HepG2 (cell line): Measurements from ENCODE around the gene ZFP82. TPM values are rescaled to one million over a fixed set of nuclear protein-coding genes. Genes with fewer than 3 reads are reported as not detected.

Experiments
- ARNT2 ChIP-seq: sonication (generic); formaldehyde crosslinking; IDR thresholded peaks from 2 replicates; pipeline ENCODE4 v1.8.0; 2022; ENCODE audit warnings: mild to moderate bottlenecking, low read depth, missing genetic modification reagents, moderate library complexity
- ATM ChIP-seq: fragments of 450-650 bp; IDR thresholded peaks from 2 replicates; pipeline ENCODE4 v1.7.1; 2017; ENCODE audit warnings: mild to moderate bottlenecking, borderline replicate concordance
- ATRX ChIP-seq: sonication (generic); formaldehyde crosslinking; IDR thresholded peaks from 2 replicates; pipeline ENCODE4 v1.4.0; 2020; ENCODE audit warnings: missing genetic modification reagents, borderline replicate concordance
- BORCS8-MEF2B ChIP-seq: sonication (generic); formaldehyde crosslinking; IDR thresholded peaks from 2 replicates; pipeline ENCODE4 v1.8.0; 2022; ENCODE audit warnings: mild to moderate bottlenecking, missing genetic modification reagents
- CTCF ChIP-seq: sonication (generic); formaldehyde crosslinking; IDR thresholded peaks from 2 replicates; pipeline ENCODE4 v1.5.0; 2020; ENCODE audit warnings: mild to moderate bottlenecking, missing genetic modification reagents, moderate library complexity
- ELF3 ChIP-seq: IDR thresholded peaks from 2 replicates; pipeline ENCODE4 v1.6.1; 2016; ENCODE audit warnings: missing genetic modification reagents, missing compliant biosample characterization
- GATAD2A ChIP-seq: IDR thresholded peaks from 2 replicates; pipeline ENCODE4 v1.6.1; 2016
- HNF1B ChIP-seq: sonication (generic); formaldehyde crosslinking; IDR thresholded peaks from 2 replicates; pipeline ENCODE4 v1.5.1; 2020; ENCODE audit warnings: mild to moderate bottlenecking, moderate library complexity, missing genetic modification reagents
- IRF9 ChIP-seq: sonication (generic); formaldehyde crosslinking; IDR thresholded peaks from 2 replicates; pipeline ENCODE4 v1.8.0; 2022; ENCODE audit warnings: missing genetic modification reagents, mild to moderate bottlenecking, borderline replicate concordance
- MTF2 ChIP-seq: sonication (generic); formaldehyde crosslinking; IDR thresholded peaks from 2 replicates; pipeline ENCODE4 v1.5.0; 2020; ENCODE audit warnings: missing genetic modification reagents, borderline replicate concordance
- MXD4 ChIP-seq: IDR thresholded peaks from 2 replicates; pipeline ENCODE4 v1.6.1; 2016; ENCODE audit warnings: mild to moderate bottlenecking, missing biosample characterization, missing genetic modification reagents
- NCOR1 ChIP-seq: fragments of 200-600 bp; sonication (generic); IDR thresholded peaks from 2 replicates; pipeline ENCODE4 v1.7.0; 2017; ENCODE audit warnings: antibody characterized with exemption, low read length, borderline replicate concordance
- NFYB ChIP-seq: sonication (generic); formaldehyde crosslinking; IDR thresholded peaks from 2 replicates; pipeline ENCODE4 v1.4.0; 2020; ENCODE audit warnings: missing genetic modification reagents
- RORA ChIP-seq: sonication (generic); formaldehyde crosslinking; IDR thresholded peaks from 2 replicates; pipeline ENCODE4 v1.5.0; 2020; ENCODE audit warnings: mild to moderate bottlenecking, missing genetic modification reagents, moderate library complexity
- RXRA ChIP-seq: sonication (generic); formaldehyde crosslinking; IDR thresholded peaks from 2 replicates; pipeline ENCODE4 v1.5.1; 2020; ENCODE audit warnings: missing genetic modification reagents
- ZBTB25 ChIP-seq: IDR thresholded peaks from 2 replicates; pipeline ENCODE4 v1.6.1; 2018; ENCODE audit warnings: missing genetic modification reagents
- ZNF296 ChIP-seq: sonication (generic); formaldehyde crosslinking; conservative IDR thresholded peaks from 2 replicates; pipeline ENCODE4 v1.5.0; 2020; ENCODE audit warnings: mild to moderate bottlenecking, missing genetic modification reagents
- ZNF484 ChIP-seq: sonication (generic); formaldehyde crosslinking; IDR thresholded peaks from 2 replicates; pipeline ENCODE4 v1.5.1; 2020; ENCODE audit warnings: mild to moderate bottlenecking, low read depth, missing genetic modification reagents, borderline replicate concordance
- ZNF552 ChIP-seq: sonication (generic); formaldehyde crosslinking; IDR thresholded peaks from 2 replicates; pipeline ENCODE4 v1.9.0; 2022; ENCODE audit warnings: missing genetic modification reagents, mild to moderate bottlenecking, borderline replicate concordance
- ZNF720 ChIP-seq: sonication (generic); formaldehyde crosslinking; IDR thresholded peaks from 2 replicates; pipeline ENCODE4 v1.4.0; 2020; ENCODE audit warnings: missing genetic modification reagents
- ZNF784 ChIP-seq: sonication (generic); formaldehyde crosslinking; IDR thresholded peaks from 2 replicates; pipeline ENCODE4 v1.5.1; 2020; ENCODE audit warnings: missing genetic modification reagents, mild to moderate bottlenecking, borderline replicate concordance
- ZNF883 ChIP-seq: sonication (generic); formaldehyde crosslinking; IDR thresholded peaks from 2 replicates; pipeline ENCODE4 v1.5.1; 2020; ENCODE audit warnings: mild to moderate bottlenecking, missing genetic modification reagents; ENCODE audit errors: not compliant biosample characterization
- polyA plus RNA-seq, 8 experiments: library from polyadenylated mRNA; depleted of rRNA in 3 of 8; stranded (reverse) in 7 of 8; unstranded in 1 of 8; fragments of >200 nt; fragmentation: Illumina TruSeq in 4 of 8; extraction: Trizol in 4 of 8; gene quantifications; 2 replicates each; pipeline versions ENCODE4 v1.2.1 to v1.2.3, GENCODE V29; 2011 to 2016; ENCODE audit warnings: low read depth in 4 of 8, missing spikeins in 1 of 8, mixed read lengths in 1 of 8; ENCODE audit not compliant: insufficient read depth in 1 of 8
- total RNA-seq, 5 experiments: library from RNA; depleted of rRNA; stranded (reverse); fragments of >200 nt; fragmentation: Illumina TruSeq; extraction: Trizol; gene quantifications; 2 replicates each; pipeline ENCODE4 v1.2.3, GENCODE V29; 2016; ENCODE audit warnings: low read depth in 1 of 5

Gene ZFP82
- total and polyA plus RNA-seq, 2 of the 13 experiments (the other 11 are each of a cell fraction or from before 2014, with no cell fraction given), result 1.7 to 4.3 TPM

- TF ChIP-seq HNF1B (CRISPR knock-in tag) (peak; percentile 39; the same call in 1 of the 2 replicates), ATM (no peak), RORA (no peak), ARNT2 (CRISPR knock-in tag) (no peak), BORCS8-MEF2B (CRISPR knock-in tag) (peak; percentile 79; the same call in 1 of the 2 replicates), MXD4 (CRISPR knock-in tag) (peak; percentile 49; the same call in 1 of the 2 replicates), ZNF883 (CRISPR knock-in tag) (no peak), RXRA (CRISPR knock-in tag) (0 out of 2 replicates have a peak, but pooled peaks have one; percentile 34), CTCF (peak; percentile 40), ATRX (CRISPR knock-in tag) (no peak), ZNF484 (CRISPR knock-in tag) (no peak), ZNF784 (CRISPR knock-in tag) (no peak), ELF3 (peak; percentile 76), IRF9 (CRISPR knock-in tag) (no peak), ZNF552 (no peak), ZNF720 (CRISPR knock-in tag) (no peak), NFYB (CRISPR knock-in tag) (no peak), ZNF296 (CRISPR knock-in tag) (no peak), MTF2 (CRISPR knock-in tag) (no peak), GATAD2A (CRISPR knock-in tag) (peak; percentile 54; the same call in 1 of the 2 replicates), NCOR1 (no peak; the same call in 1 of the 2 replicates), ZBTB25 (CRISPR knock-in tag) (no peak)
Observed at GRCh38 chr19:36378625-36379509, 39.6 kb downstream of the ZFP82 start, which contains the start of gene ZFP14 (continued).
